GM13977 (cell line): ENCODE measurements around the gene KRT82.

Experiments used
- DNase-seq: peaks from one replicate; pipeline ENCODE4 v3.0.0; 2012; ENCODE audit warnings: low spot score
- in situ Hi-C: fragments of 300-500 bp; cut with MboI; formaldehyde crosslinking; loops from one replicate; pipeline ENCODE4 v1.12.0; 2022; ENCODE audit warnings: low sequenced_read_pairs, low pct_unique_long_range_greater_than_20kb, mixed read lengths, inconsistent platforms; ENCODE audit not compliant: unreplicated experiment
- TF ChIP-seq, protein P1 (sequence below): IDR thresholded peaks from 2 replicates; pipeline ENCODE4 v1.5.1; 2012; ENCODE audit warnings: mild to moderate bottlenecking, control low read depth; ENCODE audit not compliant: insufficient read depth; ENCODE audit errors: extremely low read depth, missing control alignments

KRT82 gene

DNA sequence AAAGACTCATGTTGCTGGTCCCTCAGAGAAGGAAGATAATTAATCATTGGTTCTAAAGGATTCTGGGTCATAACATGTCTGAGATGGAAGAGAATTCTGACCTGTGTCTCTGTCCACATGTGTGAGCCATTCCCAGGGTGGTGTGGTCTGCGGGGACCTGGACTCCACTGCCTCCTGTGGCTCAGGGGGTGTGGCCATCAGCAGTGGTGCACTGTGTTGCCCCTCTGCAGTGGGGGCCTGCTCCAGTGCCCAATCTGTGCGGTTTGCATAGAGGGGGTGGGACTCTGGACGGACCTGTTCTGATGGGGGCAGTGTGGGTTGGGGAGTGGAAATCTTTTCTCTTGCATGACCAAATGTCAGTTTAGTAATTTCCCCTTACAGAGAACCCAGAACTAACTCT lies 52.4 kb downstream of the KRT82 start:
- TF ChIP-seq, protein P1, sequence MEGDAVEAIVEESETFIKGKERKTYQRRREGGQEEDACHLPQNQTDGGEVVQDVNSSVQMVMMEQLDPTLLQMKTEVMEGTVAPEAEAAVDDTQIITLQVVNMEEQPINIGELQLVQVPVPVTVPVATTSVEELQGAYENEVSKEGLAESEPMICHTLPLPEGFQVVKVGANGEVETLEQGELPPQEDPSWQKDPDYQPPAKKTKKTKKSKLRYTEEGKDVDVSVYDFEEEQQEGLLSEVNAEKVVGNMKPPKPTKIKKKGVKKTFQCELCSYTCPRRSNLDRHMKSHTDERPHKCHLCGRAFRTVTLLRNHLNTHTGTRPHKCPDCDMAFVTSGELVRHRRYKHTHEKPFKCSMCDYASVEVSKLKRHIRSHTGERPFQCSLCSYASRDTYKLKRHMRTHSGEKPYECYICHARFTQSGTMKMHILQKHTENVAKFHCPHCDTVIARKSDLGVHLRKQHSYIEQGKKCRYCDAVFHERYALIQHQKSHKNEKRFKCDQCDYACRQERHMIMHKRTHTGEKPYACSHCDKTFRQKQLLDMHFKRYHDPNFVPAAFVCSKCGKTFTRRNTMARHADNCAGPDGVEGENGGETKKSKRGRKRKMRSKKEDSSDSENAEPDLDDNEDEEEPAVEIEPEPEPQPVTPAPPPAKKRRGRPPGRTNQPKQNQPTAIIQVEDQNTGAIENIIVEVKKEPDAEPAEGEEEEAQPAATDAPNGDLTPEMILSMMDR = no peak
- in situ Hi-C loops = no loop called here
- no peak for DNase-seq

DNA sequence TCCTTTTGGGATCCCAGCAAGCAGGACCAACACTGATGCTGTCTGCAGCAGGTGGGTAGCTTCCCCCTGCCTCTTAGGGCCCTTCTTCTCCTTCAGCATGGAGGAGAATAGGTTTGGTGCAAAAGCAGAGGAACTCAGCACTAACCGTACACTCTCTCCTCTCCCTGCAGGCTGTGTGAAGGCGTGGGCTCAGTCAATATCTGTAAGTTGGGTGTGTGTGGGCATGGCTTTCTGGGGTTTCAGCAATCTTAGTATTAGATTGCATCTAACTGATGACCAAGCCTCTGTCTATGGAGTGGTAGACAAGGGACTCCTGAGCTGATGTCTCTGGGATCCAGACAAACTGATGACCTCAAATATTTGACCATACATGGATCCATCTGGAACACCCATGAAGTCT lies 53.2 kb downstream of the KRT82 start:
- TF ChIP-seq, protein P1 = no peak
- no peak for DNase-seq
- in situ Hi-C loops = no loop called here

DNA sequence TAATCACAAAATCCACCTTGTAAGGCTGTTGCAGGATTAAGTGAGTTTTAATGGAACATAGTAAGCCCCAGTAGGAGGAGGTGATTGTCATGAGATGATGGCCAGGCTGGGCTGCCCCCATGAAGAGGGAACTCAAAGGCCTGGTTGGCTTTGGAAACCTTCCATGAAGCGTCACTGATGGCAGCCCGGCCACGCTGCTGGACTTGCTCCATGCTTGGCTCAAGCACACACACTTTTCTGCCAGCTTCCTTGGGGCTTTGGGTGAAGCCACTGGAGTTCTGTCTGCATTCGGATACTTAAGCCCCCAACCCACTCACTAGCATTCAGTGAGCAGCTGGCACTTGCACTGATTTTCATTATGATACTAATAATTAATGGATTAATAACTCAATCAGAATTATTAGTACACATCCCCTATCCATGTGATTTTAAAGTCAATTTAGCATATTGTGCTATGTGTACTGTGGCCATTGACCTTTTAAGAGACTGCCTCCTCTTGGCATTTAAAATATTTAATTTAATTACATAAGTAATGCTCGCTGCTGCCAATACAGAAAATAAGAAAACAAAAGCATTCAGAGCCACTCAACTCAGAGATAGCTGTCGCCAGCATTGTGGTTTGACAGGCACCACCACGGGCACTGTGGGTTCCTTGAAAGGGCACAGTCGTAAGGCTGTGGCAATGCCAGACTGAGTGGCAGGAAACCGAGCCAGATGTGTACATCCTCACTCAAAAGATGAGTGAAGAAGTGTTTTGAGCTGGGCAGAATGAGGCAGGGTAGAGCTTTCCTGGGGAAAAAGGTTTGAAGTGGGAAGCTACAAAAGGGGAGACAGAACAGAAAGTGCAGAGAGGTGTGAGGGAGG lies 54.7 kb downstream of the KRT82 start:
- TF ChIP-seq, protein P1 = no peak
- in situ Hi-C loops = no loop called here
- DNase-seq = no peak

DNA sequence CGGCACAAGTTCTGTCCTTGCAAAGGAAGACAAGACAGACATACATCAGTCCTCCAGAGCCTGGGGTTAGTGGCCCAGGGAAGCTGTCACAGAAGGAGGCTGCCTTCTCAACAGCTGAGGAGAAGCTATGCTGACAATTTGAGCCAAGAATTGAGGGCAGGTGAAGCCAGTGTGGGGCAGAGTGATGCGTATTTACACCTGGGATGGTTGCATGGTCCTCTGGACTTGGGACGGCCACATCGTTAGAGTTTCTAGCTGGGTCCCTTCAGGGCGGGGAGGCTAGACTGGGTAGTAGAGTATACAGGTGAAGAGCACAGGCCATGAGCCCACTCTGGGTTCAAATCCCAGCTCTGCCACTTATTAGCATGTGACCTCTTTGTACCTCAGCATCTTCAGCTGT lies 55.3 kb downstream of the KRT82 start:
- TF ChIP-seq, protein P1 = no peak
- no peak for DNase-seq
- in situ Hi-C loops = no loop called here

DNA sequence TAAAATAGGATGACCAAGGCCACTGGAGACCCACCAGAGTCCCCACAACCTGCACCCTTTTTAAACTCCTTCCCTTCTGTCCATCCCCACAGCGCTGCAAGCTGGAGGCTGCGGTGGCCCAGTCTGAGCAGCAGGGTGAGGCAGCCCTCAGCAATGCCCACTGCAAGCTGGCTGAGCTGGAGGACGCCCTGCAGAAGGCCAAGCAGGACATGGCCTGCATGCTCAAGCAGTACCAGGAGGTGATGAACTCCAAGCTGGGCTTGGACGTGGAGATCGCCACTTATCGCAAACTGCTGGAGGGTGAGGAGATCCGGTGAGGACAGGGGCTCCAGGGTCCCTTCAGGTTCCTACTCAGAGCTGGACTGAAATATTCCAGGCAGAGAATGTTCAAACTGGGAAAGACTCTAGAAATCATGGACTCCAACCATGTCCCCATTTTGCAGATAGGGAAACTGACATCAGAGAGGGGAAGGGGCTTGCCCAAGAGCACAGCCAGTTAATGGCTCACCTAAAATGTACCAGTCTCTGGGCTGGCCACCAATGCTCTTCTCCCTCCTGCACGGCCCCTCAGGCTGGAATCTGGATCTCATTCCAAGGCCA lies 56.0 kb downstream of the KRT82 start:
- TF ChIP-seq, protein P1 = no peak
- DNase-seq = no peak
- in situ Hi-C loops = no loop called here

DNA sequence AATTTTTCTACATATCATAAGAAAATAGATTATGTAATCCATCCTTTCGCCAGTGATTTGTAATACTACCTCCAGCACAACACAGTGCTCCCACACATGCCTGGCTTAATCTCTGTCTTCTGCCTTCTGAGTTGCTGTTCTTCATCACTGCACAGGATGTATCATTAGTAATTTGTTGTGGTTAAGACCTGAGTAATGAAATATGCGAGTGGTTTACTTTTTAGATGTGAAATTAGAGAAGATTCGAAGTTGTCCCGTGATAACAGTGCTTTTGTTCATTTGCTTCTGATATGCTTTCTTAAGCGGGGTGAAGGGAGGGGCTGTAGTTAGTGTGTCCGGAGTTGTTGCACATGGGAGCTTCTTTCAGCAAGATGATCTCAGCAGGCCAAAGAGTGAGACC lies 56.9 kb downstream of the KRT82 start:
- DNase-seq = no peak
- in situ Hi-C loops = no loop called here

More for the DNA sequence above, 56.9 kb downstream of the KRT82 start:
- TF ChIP-seq, protein P1 = no peak
